Fibroblast of the aortic adventitia (primary cell): ENCODE measurements around the gene SOBP. TPM values are rescaled to one million over a fixed set of nuclear protein-coding genes. Genes with fewer than 3 reads are reported as not detected.
"Not testable (repeated sequence)": the region's sequence is repeated elsewhere in the genome, so short reads cannot be mapped to it uniquely, and the experiment has no call there.

Experiments
- DNase-seq: peaks from one replicate; pipeline ENCODE4 v3.0.0-alpha.2; 2010; ENCODE audit warnings: low read depth
- H3K4me3 ChIP-seq: 2 replicates; pipeline ENCODE4 v1.5.1; 2011; ENCODE audit warnings: low read depth, mild to moderate bottlenecking, control low read depth, low read length, moderate library complexity
- total RNA-seq: library from RNA; depleted of rRNA; stranded (reverse); fragments of >200 nt; gene quantifications from 2 replicates; pipeline ENCODE4 v1.2.3, GENCODE V29; 2012; ENCODE audit warnings: low replicate concordance
- TF ChIP-seq, protein P1 (sequence below): IDR thresholded peaks from 2 replicates; pipeline ENCODE4 v1.5.1; 2011; ENCODE audit warnings: mild to moderate bottlenecking, low read length, control low read depth, inconsistent platforms; ENCODE audit not compliant: insufficient read depth

Gene SOBP
- total RNA-seq, 1 donor = 7.9 TPM

DNA sequence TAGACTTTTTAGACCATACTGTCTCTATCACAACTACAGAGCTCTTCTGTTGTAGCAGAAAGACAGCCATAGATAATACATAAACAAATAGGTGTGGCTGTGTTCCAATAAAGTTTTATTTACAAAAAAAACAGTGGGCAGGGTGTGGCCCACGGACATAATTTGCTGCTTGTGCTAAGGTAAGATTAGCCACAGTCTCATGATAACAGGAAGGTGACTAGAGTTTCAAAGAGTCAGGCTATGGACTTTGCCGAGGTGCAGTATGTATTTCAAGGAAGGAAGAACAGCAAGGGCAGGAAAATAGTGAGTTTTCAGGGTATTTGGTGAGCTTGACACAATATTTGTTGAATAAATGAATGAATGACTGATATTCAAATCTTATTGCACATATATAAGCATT is 20.2 kb downstream of the SOBP start:
- no peak for DNase-seq
- no peak overlapping the region for H3K4me3 ChIP-seq
- TF ChIP-seq, protein P1, sequence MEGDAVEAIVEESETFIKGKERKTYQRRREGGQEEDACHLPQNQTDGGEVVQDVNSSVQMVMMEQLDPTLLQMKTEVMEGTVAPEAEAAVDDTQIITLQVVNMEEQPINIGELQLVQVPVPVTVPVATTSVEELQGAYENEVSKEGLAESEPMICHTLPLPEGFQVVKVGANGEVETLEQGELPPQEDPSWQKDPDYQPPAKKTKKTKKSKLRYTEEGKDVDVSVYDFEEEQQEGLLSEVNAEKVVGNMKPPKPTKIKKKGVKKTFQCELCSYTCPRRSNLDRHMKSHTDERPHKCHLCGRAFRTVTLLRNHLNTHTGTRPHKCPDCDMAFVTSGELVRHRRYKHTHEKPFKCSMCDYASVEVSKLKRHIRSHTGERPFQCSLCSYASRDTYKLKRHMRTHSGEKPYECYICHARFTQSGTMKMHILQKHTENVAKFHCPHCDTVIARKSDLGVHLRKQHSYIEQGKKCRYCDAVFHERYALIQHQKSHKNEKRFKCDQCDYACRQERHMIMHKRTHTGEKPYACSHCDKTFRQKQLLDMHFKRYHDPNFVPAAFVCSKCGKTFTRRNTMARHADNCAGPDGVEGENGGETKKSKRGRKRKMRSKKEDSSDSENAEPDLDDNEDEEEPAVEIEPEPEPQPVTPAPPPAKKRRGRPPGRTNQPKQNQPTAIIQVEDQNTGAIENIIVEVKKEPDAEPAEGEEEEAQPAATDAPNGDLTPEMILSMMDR = no peak

DNA sequence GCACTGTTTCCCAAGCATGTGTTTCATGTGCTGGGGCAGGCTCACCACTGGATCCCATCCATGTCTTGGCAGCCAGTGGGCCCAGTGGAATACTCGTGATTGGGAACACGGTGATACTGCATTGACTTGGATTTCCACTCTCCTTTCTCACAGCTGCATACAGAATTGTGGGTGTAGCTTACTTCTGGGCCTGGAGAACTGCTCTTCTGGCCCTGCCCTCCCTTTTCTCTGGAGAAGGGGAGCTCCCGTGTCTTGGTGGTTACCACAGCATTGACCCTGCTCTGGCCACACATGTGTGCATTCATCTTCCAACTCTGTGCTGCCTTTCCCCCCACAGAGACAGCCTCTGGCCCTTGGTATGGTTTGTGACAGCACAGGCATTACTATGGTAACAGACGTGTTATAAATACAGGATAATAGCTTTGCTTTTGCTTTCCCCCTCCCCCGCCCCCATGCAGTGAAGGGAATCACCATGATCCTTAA is 21.6 kb downstream of the SOBP start:
- no peak overlapping the region for H3K4me3 ChIP-seq
- DNase-seq = peak; percentile 16
- TF ChIP-seq, protein P1 = no peak

DNA sequence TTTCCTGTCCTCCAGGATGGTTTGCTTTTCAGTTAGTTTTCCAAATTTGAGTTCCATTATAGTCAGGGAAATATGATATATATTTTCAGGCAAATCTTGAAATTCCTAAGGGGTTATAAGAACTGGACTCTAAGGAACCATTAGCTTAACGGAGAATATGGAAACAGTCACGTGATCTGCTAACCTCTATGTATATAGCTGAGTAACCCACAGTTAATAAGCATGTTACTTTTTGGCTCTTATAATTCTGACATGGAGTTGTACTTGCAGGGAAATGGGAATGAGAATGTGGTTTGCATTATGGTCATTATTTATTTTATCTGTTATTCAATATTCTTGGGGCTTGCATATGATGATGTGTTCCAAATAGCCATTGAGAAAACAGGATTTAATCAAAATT is 23.3 kb downstream of the SOBP start:
- DNase-seq = no peak
- no peak overlapping the region for H3K4me3 ChIP-seq
- TF ChIP-seq, protein P1 = no peak

DNA sequence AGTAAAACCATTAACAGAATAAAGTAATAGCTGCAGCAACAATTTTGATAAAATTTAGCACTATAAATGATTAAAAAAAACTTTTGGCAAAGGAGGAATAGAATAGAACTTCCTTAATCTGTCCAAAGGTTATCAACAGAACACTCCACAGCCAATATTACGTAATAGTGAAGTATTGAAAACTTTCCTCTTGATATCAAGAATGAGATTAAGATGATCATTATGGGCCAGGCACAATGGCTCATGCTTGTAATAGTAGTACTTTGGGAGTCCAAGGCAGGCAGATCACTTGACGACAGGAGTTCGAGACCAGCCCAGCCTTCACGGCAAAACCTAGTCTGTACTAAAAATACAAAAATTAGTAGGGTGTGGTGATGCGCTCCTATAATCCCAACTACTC is 26.0 kb downstream of the SOBP start:
- TF ChIP-seq, protein P1 = no peak
- DNase-seq = no peak
- no peak overlapping the region for H3K4me3 ChIP-seq

GRCh38 chr6:107517274-107517673 is 27.4 kb downstream of the SOBP start:
- no peak for DNase-seq
- TF ChIP-seq, protein P1 = no peak
- H3K4me3 ChIP-seq = no peak overlapping the region

DNA sequence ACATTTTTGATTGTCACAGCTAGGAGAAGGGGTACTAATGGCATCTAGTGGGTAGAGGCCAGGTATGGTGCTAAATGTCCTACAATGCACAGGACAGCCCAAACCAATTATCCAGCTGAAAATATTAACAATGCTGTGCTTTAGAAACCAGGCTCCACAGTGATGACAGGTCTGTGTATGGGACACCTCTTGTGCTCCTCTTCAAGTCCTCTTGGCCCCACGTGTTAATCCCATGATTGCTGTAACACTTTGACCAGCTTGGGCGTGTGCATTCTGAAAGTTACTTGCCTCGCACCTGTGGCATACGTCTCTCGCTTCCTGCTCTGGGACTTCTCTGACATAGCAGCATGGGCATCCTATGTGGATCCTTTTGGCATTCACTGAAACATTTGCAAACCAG is 29.3 kb downstream of the SOBP start:
- DNase-seq = not testable (repeated sequence)

DNA sequence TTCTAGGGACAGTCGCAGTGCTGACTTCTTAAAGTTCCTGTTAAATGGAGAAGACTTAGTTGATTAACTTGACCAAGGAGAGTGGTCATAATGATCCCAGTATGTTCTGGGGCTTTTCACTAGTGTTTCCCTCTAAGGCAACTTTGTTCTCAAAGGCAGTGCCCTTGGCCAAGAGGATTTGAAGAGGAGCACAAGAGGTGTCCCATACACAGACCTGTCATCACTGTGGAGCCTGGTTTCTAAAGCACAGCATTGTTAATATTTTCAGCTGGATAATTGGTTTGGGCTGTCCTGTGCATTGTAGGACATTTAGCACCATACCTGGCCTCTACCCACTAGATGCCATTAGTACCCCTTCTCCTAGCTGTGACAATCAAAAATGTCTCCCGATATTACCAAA is 30.8 kb downstream of the SOBP start:
- DNase-seq, H3K4me3 ChIP-seq: not testable (repeated sequence)

More for the DNA sequence above, 29.3 kb downstream of the SOBP start:
- not testable (repeated sequence) for H3K4me3 ChIP-seq

GRCh38 chr6:107523054-107523791 is 33.3 kb downstream of the SOBP start:
- TF ChIP-seq, protein P1 = no peak
- H3K4me3 ChIP-seq = no peak overlapping the region
- DNase-seq = no peak
